SU-DHL-6 (cell line): ENCODE data around the gene RAB9A.

Experiments used
- CTCF ChIP-seq: fragments of 200-600 bp; sonication (generic); IDR thresholded peaks from one replicate; pipeline ENCODE4 v1.5.1; 2017; ENCODE audit warnings: antibody characterized with exemption, mild to moderate bottlenecking, low read length, moderate library complexity; ENCODE audit not compliant: insufficient read depth, poor library complexity, severe bottlenecking
- EZH2phosphoT487 ChIP-seq: fragments of 200-600 bp; sonication (generic), shearing (Covaris generic); conservative IDR thresholded peaks from 2 replicates; pipeline ENCODE4 v1.6.1; 2018; ENCODE audit warnings: mild to moderate bottlenecking, antibody characterized with exemption, low read length, moderate library complexity, mixed read lengths

GRCh38 chrX:13684361-13684760 lies 4.6 kb upstream of the RAB9A start:
- TF ChIP-seq CTCF (no peak), EZH2phosphoT487 (no peak)
